HL-60/S4 treated with phorbol 12-myristate 13-acetate at 8.2 ng/mL for 4 days and 3 days (cell line): ENCODE results near the gene TAS2R14.

Experiments
- in situ Hi-C: fragments of 300-500 bp; cut with MboI; formaldehyde crosslinking; loops from 2 replicates; pipeline ENCODE4 v1.15.0; 2022; ENCODE audit warnings: low sequenced_read_pairs

The TAS2R14 gene

DNA sequence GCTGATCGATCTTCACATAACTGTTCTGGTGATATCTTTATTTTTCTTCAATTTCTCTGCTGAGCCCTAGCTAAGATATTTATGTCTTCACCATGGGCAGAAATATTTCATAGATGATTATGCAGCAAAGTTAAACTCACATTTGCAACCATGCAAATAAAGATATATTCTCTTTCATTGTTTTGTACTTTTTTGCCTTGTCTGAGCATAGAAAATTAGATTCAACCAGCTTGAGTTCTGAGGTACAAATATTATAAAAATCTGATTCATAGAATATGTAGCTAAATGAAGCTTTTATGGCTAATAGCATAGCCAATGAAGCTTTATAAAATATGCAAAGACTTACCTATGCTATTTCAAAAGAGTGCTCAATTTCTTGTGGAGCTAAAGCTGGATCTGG, 29.6 kb downstream of the TAS2R14 start, which contains the start of gene TAS2R13:
TSS of gene TAS2R13 (minus strand) at position 101 of the 400 bp plus-strand sequence. CDS start 264 bp downstream, outside the sequence.
- in situ Hi-C loops, result no loop called here

DNA sequence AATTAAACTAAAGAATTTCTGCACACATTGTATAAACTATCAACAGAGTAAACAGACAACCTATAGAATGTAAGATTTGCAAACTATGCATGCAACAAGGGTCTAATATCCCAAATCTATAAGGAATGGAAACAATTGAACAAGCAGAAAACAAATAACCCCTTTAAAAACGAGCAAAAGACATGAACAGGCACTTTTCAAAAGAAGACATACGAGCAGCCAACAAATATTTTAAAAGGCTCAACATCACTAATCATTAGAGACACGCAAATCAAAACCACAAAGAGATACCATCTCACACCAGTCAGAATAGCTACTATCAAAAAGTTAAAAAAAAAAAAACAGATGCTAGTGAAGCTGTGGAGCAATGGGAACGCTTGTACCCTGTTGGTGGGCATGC, 34.4 kb downstream of the TAS2R14 start:
- in situ Hi-C loops, result no loop called here

DNA sequence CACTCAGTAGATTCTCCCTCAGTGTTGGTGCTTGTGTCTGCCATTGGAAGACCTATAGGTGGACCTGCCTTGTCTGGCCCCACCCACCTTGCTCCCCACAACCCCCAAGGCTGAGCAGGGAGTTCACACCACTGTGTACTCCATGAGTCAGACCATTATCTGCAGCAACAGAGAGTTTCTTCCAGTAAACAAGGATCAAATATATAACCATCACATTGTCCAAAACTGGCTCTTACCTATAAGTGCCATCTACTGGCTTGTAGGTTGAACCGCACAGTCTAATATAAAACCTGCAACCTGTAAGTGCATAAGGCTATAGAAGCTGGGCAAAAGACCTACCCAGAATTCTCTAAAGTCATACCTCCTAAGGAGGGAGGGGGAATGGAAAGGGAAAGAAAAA, 37.6 kb downstream of the TAS2R14 start:
- in situ Hi-C loops, result no loop called here

DNA sequence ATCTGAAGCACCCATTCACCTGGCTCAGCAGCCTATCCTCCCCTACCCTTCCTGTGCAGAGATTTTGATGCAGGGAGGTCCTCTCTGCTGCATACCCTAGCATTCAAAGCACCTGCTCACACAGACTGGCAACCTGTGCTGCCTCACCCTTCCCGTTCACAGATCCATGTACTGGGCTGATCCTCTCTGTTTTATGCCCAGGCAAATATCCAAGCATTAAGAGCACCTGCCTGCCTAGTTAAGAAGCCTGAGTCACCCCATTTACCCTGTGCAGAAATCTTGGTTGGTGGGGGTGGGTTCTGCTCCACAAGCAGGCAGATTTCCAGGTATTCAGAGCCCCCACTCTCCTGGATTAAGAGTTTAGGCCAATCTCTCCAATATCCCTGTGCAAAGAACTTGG, 38.1 kb downstream of the TAS2R14 start:
- in situ Hi-C loops, result no loop called here

DNA sequence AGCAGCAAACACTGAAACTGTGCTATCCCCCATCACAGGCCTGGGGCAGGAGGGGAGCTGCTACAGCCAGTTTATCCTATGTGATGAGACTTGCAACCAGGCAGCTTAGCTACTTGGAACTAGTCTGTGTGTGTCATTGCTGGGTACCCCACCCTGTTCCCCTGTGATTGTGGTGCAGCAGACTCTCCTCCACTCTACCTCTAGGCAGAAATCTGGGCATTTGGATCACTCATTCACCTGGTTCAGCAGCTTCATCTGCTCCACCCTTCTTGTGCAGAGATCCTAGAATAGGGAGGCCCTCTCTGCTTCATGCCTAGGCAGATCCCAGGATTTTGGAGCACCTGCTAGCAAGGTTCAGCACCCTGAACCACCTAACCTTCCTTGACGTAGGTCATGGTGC, 38.5 kb downstream of the TAS2R14 start:
- in situ Hi-C loops, result no loop called here

DNA sequence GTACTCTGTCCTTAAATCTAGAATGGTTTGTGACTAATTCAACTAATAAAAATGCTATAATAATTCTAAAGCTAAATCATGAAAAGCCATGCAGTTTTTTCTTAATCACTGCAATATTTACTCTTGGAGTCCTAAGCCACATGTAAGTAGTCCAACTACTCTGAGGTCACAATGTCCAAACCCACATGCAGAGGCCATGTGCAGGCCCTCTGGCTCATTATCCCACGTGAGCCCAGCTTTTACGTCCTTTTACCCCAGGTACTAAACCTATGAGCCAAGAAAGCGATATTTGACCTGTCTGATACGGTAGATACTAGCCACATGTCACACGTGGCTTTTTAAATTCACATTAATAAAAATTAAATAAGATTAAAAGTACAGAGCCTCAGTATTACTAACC, 42.2 kb downstream of the TAS2R14 start:
- in situ Hi-C loops, result no loop called here

DNA sequence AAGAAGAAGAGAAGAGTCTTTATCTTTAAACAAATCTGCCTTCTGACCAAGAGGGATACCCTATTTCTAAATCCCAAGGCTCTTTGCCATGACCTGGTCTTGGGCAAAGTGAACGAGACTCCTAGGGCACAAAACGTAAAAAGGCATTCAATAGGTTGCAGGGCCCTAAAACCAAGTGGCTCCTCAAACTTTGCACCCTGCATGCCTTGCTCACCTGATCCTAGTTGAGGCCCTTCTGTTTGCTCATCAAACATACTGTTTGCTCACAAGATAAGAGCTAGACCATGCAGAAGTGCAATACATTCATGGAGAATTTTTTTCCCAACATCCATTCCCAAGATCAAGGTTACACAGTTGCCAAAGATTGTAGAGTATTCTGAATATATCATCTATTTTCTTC, 47.1 kb downstream of the TAS2R14 start:
- in situ Hi-C loops, result no loop called here

DNA sequence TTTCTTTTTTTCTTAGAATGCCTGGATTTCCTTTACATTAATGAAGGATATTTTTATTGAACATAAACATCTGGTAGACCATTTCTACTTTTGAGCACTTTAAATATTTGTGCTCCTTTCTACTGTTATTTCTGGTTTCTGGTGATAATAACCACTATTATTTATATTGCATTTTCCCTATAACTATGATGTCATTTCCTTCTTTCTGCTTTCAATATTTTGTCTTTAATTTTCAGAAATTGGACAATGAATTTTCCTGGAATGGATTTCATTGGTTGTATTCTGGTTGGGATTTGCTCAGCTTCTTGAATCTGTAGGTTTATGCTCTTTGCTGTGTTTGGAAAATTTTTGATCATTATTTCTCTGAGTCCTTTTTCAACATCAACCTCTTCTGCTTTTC, 49.8 kb downstream of the TAS2R14 start:
- in situ Hi-C loops, result no loop called here
